ENCODE measurements around the gene CNGB1.
"Not testable (repeated sequence)": the region's sequence is repeated elsewhere in the genome, so short reads cannot be mapped to it uniquely, and the experiment has no call there.

Gene CNGB1

DNA sequence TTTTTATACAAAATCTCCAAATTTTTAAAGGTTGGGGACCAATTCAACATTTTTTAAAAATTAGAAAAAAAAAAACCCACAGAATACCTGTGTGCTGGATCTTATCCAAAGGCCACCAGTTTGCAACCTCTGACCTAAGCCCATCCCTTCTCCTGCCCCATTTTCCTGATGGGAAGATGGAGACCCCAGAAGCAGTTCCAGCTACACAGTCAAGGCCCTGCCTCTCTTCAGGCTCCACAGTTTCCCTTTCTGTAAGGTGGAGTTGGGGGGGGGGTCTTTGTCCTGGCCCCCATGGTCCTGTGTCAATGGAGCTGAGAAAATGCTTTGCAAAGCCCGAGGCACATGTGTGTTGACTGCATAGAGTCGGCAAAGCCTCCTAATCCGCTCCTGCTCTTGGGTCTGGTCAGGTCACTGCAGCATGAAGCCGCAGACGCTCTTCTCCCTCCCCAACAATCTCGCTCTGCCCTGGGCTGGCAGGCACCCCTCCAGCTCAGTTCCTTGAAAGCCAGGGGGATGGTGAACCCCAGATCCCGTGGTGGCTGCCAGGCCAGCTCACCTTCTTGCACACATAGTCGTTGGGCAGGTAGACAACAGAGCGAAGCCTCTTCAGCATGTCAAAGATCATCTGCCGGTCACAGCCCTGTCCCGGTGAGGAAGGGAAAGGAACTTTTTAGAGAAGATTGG lies 70.0 kb downstream of the CNGB1 start:
- DNase-seq, result no peak

GRCh38 chr16:57899771-57900661 lies 70.9 kb downstream of the CNGB1 start:
- peak; percentile 71 to 78 for DNase-seq

DNA sequence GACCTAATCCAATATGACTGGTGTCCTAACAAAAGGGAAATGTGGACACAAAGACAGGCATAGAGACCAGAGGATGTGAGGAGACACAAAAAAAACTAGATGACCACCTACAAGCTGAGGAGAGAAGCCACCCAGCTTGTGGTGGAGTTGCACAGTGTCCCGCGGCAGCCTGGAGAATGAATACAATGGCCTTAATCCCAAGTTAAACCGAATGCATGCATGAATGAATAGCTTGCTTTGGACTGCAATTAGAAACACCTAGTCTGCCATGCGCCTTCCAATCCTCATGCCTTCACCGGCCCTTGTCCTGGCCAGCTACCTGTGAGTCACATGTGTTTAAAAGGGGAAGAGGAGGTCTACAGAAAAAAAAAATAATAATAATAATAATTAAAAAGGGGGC lies 72.0 kb downstream of the CNGB1 start:
- DNase-seq, result no peak

- DNase-seq, result no peak
These were observed 72.9 kb downstream of the CNGB1 start for GRCh38 chr16:57897996-57898395.

DNA sequence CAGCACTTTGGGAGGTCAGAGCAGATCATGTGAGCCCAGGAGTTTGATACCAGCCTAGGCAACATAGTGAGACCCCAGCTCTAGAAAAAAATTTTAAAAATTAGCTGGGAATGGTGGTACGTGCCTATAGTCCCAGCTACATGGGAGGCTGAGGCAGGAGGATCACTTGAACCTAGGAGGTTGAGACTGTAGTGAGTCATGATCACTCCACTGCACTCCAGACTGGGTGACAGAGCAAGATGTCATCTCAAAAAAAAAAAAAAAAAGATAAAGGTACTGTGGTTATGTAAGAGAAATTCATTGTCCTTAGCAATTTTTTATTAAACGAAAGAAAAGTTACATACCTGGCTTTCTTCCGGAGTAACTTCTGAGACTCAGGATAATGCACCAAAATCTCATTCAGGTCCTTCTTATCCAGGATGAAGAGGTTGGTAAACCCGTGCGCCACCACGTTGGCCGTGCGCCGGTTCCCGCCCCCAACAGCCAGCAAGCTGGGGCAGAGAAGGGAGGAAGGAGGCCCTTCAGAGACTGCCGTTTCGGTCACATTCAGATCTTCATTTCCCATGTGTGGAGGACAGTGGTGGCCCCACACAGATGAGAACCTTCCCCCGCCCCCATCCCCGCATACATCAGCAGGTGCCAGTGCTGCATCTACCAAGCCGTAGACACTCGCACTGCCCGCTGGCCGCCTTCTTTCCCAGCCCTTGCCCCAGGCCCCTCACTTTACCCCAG lies 73.7 kb downstream of the CNGB1 start:
- DNase-seq, result no peak

GRCh38 chr16:57895081-57895547 lies 75.8 kb downstream of the CNGB1 start:
- DNase-seq, result not testable (repeated sequence)

- DNase-seq, result no peak
These were observed 76.4 kb downstream of the CNGB1 start for GRCh38 chr16:57894390-57895080.

DNA sequence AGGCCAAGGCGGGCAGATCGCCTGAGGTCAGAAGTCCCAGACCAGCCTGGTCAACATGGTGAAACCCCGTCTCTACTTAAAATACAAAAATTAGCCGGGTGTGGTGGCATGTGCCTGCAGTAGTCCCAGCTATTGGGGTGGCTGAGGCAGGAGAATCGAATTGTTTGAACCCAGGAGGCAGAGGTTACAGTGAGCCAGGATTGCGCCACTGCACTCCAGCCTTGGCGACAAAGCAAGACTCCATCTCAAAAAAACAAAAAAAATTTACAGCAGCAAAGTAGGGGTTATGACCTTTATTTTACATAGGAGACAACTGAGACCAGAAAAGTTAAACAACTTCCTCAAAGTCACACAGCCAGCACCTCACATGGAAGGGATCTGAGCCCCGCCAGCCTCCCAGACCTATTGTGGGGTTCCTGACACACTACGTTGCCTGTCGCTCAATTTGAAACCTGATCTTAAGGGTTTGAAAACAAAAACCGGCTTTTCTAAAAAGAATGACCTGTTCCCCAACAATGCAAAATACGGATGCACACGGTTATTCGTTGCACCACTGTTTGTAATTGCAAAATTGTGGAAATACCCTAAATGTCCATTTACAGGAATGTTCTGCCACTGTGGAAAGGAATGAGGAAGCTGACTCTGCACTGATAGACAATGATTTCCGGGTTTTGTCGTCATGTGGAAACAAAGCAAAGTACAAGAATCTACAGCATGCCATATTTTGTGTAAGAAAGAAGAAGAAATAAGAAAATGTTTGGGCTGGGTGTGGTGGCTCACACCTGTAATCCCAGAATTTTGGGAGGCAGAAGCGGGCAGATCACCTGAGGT lies 77.2 kb downstream of the CNGB1 start:
- no peak for DNase-seq

DNA sequence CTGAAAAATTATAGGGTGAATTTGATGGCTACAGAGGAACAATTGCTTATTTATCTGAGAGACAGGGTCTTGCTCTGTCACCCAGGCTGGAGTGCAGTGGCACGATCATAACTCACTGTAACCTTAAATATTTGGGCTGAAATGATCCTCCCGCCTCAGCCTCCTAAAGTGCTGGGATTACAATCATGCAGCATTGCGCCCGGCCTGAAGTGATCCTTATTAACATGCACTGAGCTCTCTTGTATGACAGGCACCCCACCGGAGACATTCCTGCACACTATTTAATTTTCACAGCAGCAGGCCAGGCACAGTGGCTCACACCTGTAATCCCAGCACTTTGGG lies 77.7 kb downstream of the CNGB1 start:
- DNase-seq, result no peak

GRCh38 chr16:57892447-57893096 lies 78.4 kb downstream of the CNGB1 start:
- DNase-seq, result no peak

GRCh38 chr16:57892041-57892440 lies 78.9 kb downstream of the CNGB1 start:
- no peak for DNase-seq

- no peak for DNase-seq
These were observed 80.2 kb downstream of the CNGB1 start for GRCh38 chr16:57890752-57891111.

- no peak for DNase-seq
These were observed 80.8 kb downstream of the CNGB1 start for GRCh38 chr16:57889960-57890751.

DNA sequence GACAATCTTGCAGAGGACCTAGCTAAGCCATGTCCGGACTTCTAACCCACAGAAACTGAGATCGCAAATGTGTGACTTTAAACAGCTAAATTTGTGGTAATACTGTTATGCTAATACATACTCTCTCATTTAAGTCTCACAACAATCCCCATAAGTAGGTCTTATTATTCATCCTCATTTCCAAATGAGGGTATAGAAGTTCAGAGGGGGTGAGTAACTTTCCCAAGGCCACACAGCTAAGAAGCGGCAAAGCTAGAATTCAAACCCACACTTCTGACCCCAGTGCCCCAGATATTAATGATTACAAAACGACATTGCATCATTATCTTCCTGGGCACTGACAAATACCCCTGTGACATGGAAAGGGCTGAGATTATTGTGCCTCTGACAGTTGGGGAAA lies 81.4 kb downstream of the CNGB1 start:
- DNase-seq, result no peak

GRCh38 chr16:57889111-57889510 lies 81.8 kb downstream of the CNGB1 start:
- DNase-seq, result no peak

- DNase-seq, result no peak
These were observed 82.8 kb downstream of the CNGB1 start for GRCh38 chr16:57888128-57888527.

- no peak for DNase-seq
These were observed 83.2 kb downstream of the CNGB1 start for GRCh38 chr16:57887711-57888110.

- no peak for DNase-seq
These were observed 84.5 kb downstream of the CNGB1 start for GRCh38 chr16:57886427-57886826.

DNA sequence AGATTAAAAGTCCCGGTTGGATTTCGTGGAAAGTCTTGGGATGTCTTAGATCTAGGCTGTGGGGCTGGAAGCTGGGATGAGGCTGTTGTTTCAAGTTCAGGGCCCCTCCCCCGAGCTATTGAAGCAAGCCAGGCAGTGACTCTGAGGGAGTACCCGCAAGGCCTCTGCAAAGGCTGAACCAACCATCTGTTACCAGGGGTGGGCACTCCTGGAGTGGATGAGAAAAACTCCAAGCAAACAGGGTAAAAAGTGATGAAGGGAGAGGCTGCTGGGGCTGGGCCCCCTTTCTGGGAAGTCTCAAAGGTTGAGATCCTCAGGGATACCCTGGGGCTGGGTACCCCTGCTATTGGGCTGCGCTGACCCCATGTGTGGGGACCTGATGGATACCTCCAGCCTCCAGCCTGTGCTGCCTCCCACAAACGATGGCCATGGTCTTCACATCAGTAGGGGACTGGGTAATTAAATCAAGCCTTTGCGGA lies 86.2 kb downstream of the CNGB1 start:
- DNase-seq, result no peak

- DNase-seq, result no peak
These were observed 86.8 kb downstream of the CNGB1 start for GRCh38 chr16:57883953-57884654.
